ENCODE measurements around the gene NUB1.

- TF ChIP-seq HDGF (IDR thresholded peaks at IDR 0.05; ENCODE audit: borderline replicate concordance), result no peak
- TF ChIP-seq TARDBP (IDR thresholded peaks at IDR 0.05), result no peak
- TF ChIP-seq SP1 (IDR thresholded peaks at IDR 0.05), result no peak
- TF ChIP-seq ARNT (IDR thresholded peaks at IDR 0.05), result no peak
- no peak for TF ChIP-seq FOXK2 (IDR thresholded peaks at IDR 0.05)
- no peak for TF ChIP-seq SUZ12 (IDR thresholded peaks at IDR 0.05)
- TF ChIP-seq FOXA1 (IDR thresholded peaks at IDR 0.05), result no peak
- no peak for TF ChIP-seq NFRKB (IDR thresholded peaks at IDR 0.05)
- TF ChIP-seq ELF4 (IDR thresholded peaks at IDR 0.05), result no peak
These were observed 80.6 kb downstream of the NUB1 start for GRCh38 chr7:151422212-151422611.

Data from HEK293T (cell line).